ENCODE measurements around the gene KPNB1.

DNA sequence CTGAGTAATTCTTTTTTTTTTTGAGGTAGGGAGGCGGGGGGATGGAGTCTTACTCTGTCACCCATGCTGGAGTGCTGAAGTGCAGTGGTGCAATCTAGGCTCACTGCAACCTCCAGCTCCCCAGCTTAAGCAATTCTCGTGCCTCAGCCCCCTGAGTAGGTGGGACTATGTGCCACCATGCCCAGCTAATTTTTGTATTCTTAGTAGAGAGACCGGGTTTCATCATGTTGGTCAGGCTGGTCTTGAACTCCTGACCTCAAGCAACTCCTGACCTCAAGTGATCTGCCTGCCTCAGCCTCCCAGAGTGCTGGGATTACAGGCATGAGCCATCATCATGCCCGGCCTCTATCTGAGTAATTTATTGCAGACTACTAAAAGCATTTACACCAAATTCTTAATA is 19.4 kb downstream of the KPNB1 start:
- TF ChIP-seq, protein P1, sequence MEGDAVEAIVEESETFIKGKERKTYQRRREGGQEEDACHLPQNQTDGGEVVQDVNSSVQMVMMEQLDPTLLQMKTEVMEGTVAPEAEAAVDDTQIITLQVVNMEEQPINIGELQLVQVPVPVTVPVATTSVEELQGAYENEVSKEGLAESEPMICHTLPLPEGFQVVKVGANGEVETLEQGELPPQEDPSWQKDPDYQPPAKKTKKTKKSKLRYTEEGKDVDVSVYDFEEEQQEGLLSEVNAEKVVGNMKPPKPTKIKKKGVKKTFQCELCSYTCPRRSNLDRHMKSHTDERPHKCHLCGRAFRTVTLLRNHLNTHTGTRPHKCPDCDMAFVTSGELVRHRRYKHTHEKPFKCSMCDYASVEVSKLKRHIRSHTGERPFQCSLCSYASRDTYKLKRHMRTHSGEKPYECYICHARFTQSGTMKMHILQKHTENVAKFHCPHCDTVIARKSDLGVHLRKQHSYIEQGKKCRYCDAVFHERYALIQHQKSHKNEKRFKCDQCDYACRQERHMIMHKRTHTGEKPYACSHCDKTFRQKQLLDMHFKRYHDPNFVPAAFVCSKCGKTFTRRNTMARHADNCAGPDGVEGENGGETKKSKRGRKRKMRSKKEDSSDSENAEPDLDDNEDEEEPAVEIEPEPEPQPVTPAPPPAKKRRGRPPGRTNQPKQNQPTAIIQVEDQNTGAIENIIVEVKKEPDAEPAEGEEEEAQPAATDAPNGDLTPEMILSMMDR (IDR thresholded peaks at IDR 0.05): no peak
- no peak for TF ChIP-seq POLR2A (IDR thresholded peaks at IDR 0.05)

Data from thyroid gland (tissue), 4 donors.